GM12878 (cell line): ENCODE results near the gene NCKAP5. TPM values are rescaled to one million over a fixed set of nuclear protein-coding genes. Genes with fewer than 3 reads are reported as not detected.

Experiments used
- YBX1 ChIP-seq: fragments of 450-650 bp; IDR thresholded peaks from 2 replicates; pipeline ENCODE4 v1.6.1; 2016; ENCODE audit warnings: antibody characterized with exemption
- polyA plus RNA-seq, 11 experiments: library from polyadenylated mRNA; depleted of rRNA in 4 of 11; unstranded in 6 of 11; stranded (reverse) in 5 of 11; fragments of >200 nt; fragmentation: Nextera tagmentation in 4 of 11; fragmentation: Illumina TruSeq in 1 of 11; extraction: Ambion mirVana in 4 of 11; extraction: Trizol in 1 of 11; gene quantifications; 1 replicate in 1 of 11; 2 replicates in 10 of 11; pipeline versions ENCODE4 v1.2.1 to v1.2.3, GENCODE V29; 2011 to 2016; ENCODE audit warnings: inconsistent platforms in 2 of 11, missing spikeins in 2 of 11, low read depth in 1 of 11
- total RNA-seq, 4 experiments: library from RNA; depleted of rRNA in 3 of 4; stranded (reverse); fragments of >200 nt in 3 of 4; fragmentation: Illumina TruSeq in 1 of 4; extraction: Trizol in 1 of 4; gene quantifications; 2 replicates each; pipeline versions ENCODE4 v1.2.1 to v1.2.3, GENCODE V29; 2013 to 2021
- TF ChIP-seq, protein P1 (sequence below): fragments of 450-650 bp; IDR thresholded peaks from 2 replicates; pipeline ENCODE4 v1.6.1; 2017; ENCODE audit warnings: mild to moderate bottlenecking, moderate library complexity
- TF ChIP-seq, protein P2 (sequence below): fragments of 450-650 bp; conservative IDR thresholded peaks from 2 replicates; pipeline ENCODE4 v1.6.1; 2017; ENCODE audit warnings: mild to moderate bottlenecking, moderate library complexity
- TF ChIP-seq, protein P3 (sequence below): fragments of 150-350 bp; IDR thresholded peaks from 2 replicates; pipeline ENCODE4 v1.6.1; 2014; ENCODE audit warnings: mild to moderate bottlenecking, low read depth, low read length

The NCKAP5 gene
- total and polyA plus RNA-seq, 10 of the 15 experiments (the other 5 are each of a cell fraction or from before 2014, with no cell fraction given) = 0.06 to 0.44 (median 0.16) TPM

DNA sequence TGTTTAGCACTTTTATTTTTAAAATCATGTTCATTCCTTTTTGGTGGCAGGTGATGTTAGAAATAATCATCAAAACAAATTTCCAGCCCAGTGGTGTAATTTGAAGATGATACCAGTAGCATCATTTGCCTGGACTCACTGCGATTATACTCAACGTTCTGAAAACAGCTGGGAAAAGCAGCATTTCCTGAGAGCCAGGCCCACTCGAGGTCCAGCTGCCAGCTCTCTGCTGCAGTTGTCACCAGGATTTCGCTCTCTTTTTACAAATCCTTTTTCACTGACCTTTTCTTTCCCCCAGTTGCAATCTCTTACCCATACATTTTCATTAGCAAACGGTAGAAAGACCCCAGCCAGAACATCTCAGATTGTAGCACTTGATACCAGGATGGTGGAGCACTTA lies 787.6 kb downstream of the NCKAP5 start (continued):
- TF ChIP-seq, protein P1, sequence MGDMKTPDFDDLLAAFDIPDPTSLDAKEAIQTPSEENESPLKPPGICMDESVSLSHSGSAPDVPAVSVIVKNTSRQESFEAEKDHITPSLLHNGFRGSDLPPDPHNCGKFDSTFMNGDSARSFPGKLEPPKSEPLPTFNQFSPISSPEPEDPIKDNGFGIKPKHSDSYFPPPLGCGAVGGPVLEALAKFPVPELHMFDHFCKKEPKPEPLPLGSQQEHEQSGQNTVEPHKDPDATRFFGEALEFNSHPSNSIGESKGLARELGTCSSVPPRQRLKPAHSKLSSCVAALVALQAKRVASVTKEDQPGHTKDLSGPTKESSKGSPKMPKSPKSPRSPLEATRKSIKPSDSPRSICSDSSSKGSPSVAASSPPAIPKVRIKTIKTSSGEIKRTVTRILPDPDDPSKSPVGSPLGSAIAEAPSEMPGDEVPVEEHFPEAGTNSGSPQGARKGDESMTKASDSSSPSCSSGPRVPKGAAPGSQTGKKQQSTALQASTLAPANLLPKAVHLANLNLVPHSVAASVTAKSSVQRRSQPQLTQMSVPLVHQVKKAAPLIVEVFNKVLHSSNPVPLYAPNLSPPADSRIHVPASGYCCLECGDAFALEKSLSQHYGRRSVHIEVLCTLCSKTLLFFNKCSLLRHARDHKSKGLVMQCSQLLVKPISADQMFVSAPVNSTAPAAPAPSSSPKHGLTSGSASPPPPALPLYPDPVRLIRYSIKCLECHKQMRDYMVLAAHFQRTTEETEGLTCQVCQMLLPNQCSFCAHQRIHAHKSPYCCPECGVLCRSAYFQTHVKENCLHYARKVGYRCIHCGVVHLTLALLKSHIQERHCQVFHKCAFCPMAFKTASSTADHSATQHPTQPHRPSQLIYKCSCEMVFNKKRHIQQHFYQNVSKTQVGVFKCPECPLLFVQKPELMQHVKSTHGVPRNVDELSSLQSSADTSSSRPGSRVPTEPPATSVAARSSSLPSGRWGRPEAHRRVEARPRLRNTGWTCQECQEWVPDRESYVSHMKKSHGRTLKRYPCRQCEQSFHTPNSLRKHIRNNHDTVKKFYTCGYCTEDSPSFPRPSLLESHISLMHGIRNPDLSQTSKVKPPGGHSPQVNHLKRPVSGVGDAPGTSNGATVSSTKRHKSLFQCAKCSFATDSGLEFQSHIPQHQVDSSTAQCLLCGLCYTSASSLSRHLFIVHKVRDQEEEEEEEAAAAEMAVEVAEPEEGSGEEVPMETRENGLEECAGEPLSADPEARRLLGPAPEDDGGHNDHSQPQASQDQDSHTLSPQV = no peak
- no peak for TF ChIP-seq YBX1
- TF ChIP-seq, protein P2, sequence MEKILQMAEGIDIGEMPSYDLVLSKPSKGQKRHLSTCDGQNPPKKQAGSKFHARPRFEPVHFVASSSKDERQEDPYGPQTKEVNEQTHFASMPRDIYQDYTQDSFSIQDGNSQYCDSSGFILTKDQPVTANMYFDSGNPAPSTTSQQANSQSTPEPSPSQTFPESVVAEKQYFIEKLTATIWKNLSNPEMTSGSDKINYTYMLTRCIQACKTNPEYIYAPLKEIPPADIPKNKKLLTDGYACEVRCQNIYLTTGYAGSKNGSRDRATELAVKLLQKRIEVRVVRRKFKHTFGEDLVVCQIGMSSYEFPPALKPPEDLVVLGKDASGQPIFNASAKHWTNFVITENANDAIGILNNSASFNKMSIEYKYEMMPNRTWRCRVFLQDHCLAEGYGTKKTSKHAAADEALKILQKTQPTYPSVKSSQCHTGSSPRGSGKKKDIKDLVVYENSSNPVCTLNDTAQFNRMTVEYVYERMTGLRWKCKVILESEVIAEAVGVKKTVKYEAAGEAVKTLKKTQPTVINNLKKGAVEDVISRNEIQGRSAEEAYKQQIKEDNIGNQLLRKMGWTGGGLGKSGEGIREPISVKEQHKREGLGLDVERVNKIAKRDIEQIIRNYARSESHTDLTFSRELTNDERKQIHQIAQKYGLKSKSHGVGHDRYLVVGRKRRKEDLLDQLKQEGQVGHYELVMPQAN = no peak
- TF ChIP-seq, protein P3, sequence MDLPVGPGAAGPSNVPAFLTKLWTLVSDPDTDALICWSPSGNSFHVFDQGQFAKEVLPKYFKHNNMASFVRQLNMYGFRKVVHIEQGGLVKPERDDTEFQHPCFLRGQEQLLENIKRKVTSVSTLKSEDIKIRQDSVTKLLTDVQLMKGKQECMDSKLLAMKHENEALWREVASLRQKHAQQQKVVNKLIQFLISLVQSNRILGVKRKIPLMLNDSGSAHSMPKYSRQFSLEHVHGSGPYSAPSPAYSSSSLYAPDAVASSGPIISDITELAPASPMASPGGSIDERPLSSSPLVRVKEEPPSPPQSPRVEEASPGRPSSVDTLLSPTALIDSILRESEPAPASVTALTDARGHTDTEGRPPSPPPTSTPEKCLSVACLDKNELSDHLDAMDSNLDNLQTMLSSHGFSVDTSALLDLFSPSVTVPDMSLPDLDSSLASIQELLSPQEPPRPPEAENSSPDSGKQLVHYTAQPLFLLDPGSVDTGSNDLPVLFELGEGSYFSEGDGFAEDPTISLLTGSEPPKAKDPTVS = no peak
